DMS 273 (cell line): ENCODE results near the gene MAPK8.

ENCODE experiments used
- DNase-seq: peaks from one replicate; lab custom pipeline; 2025; ENCODE audit not compliant: unreplicated experiment; lab: John Stamatoyannopoulos, UW

MAPK8 gene

GRCh38 chr10:48472501-48473069 lies 166.1 kb downstream of the MAPK8 start:
- peak; percentile 4 for DNase-seq

- DNase-seq = no peak
These were observed 167.2 kb downstream of the MAPK8 start for GRCh38 chr10:48473704-48474103.

GRCh38 chr10:48474765-48475365 lies 168.4 kb downstream of the MAPK8 start:
- DNase-seq = no peak

- no peak for DNase-seq
These were observed 169.4 kb downstream of the MAPK8 start for GRCh38 chr10:48475943-48476278.

GRCh38 chr10:48476279-48476982 lies 170.0 kb downstream of the MAPK8 start:
- peak; percentile 61 for DNase-seq

- no peak for DNase-seq
These were observed 170.7 kb downstream of the MAPK8 start for GRCh38 chr10:48477141-48477540.

- DNase-seq = no peak
These were observed 171.1 kb downstream of the MAPK8 start for GRCh38 chr10:48477616-48478015.

- no peak for DNase-seq
These were observed 172.0 kb downstream of the MAPK8 start for GRCh38 chr10:48478469-48478868.

- DNase-seq = no peak
These were observed 172.7 kb downstream of the MAPK8 start for GRCh38 chr10:48478980-48479811.

- no peak for DNase-seq
These were observed 174.2 kb downstream of the MAPK8 start for GRCh38 chr10:48480397-48481374.

GRCh38 chr10:48481385-48481784 lies 174.9 kb downstream of the MAPK8 start:
- no peak for DNase-seq

GRCh38 chr10:48482207-48482606 lies 175.7 kb downstream of the MAPK8 start:
- no peak for DNase-seq

- DNase-seq = no peak
These were observed 178.4 kb downstream of the MAPK8 start for GRCh38 chr10:48484911-48485310.

GRCh38 chr10:48485711-48486110 lies 179.2 kb downstream of the MAPK8 start:
- no peak for DNase-seq

GRCh38 chr10:48487244-48487643 lies 180.8 kb downstream of the MAPK8 start:
- no peak for DNase-seq
